ACC112 (cell line): ENCODE results near the gene CIRBP.

ENCODE experiments used
- H2AFZ ChIP-seq: fragments of 200-600 bp; sonication (generic); one replicate; pipeline ENCODE4 v1.6.0; 2017; ENCODE audit warnings: antibody characterized with exemption, low read length; ENCODE audit not compliant: unreplicated experiment
- H3K27ac ChIP-seq: fragments of 200-600 bp; sonication (generic); 2 replicates; pipeline ENCODE4 v1.5.1; 2014; ENCODE audit warnings: low read depth, mild to moderate bottlenecking, antibody characterized with exemption, low read length, moderate library complexity
- H3K27me3 ChIP-seq: fragments of 200-600 bp; sonication (generic); 2 replicates; pipeline ENCODE4 v1.6.1; 2014; ENCODE audit warnings: mild to moderate bottlenecking, antibody characterized with exemption, low read length, moderate library complexity, mixed read lengths; ENCODE audit not compliant: insufficient read depth
- H3K36me3 ChIP-seq: fragments of 200-600 bp; sonication (generic); 2 replicates; pipeline ENCODE4 v1.6.1; 2016; ENCODE audit warnings: mild to moderate bottlenecking, antibody characterized with exemption, low read length, moderate library complexity, mixed read lengths; ENCODE audit not compliant: insufficient read depth
- H3K4me1 ChIP-seq: fragments of 200-600 bp; sonication (generic); one replicate; pipeline ENCODE4 v1.6.1; 2016; ENCODE audit warnings: low read length, mixed read lengths; ENCODE audit not compliant: insufficient read depth, unreplicated experiment, control insufficient read depth
- H3K4me3 ChIP-seq: fragments of 200-600 bp; sonication (generic); 2 replicates; pipeline ENCODE4 v1.5.1; 2014; ENCODE audit warnings: mild to moderate bottlenecking, low read depth, low read length
- H3K79me2 ChIP-seq: fragments of 200-600 bp; sonication (generic); one replicate; pipeline ENCODE4 v1.6.0; 2016; ENCODE audit warnings: low read length; ENCODE audit not compliant: control insufficient read depth, unreplicated experiment, insufficient read depth

Gene CIRBP

DNA sequence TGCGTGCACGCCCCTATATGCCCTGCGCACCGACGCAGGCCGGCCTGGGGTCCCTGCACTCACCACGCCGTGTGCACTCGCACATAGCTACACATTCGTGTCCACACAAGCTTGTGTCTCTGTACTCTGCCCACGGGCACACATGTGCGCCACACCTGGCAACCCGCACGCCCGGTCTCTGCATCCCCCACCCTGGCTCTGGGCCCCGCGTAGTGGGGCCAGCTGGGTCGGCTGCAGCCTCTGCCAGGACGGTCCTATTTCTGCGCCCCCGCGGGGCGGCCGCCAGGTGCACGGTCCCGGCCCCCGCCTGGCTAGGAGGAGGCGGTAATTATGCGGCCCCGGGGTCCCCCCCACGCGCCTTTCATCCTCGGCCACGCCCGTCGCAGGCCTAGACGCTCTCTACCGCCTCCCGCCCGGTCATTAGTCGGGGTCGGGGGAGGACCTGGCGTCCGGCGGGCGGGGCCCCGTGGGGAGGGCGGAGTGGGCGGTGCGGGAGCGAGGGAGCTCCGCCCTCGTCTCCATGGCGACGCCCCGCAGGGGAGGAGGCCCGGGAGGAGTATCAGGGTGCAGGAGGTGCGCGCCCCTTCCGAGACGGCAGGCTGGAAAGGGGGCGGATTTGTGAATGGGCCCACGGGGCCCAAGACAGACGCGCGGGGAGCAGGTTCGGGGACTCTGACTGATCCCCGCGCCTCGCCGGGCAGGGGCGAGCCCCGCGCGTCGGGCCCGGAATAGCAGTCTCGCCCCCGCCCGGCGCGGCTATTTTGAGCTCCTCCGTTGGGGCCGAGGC, 2.8 kb upstream of the CIRBP start:
- Histone ChIP-seq H3K27me3 (no peaks in the 10 kb centered on the region), H3K4me3 (peak overlapping the region; percentile 78), H3K79me2 (peaks cover 16% of the 10 kb centered on the region), H3K36me3 (0 out of 2 replicates have a peak, but pooled peaks cover 7% of the 10 kb centered on the region), H3K4me1 (peaks cover 61% of the 10 kb centered on the region), H2AFZ (no peak overlapping the region), H3K27ac (peak overlapping the region; percentile 97)

DNA sequence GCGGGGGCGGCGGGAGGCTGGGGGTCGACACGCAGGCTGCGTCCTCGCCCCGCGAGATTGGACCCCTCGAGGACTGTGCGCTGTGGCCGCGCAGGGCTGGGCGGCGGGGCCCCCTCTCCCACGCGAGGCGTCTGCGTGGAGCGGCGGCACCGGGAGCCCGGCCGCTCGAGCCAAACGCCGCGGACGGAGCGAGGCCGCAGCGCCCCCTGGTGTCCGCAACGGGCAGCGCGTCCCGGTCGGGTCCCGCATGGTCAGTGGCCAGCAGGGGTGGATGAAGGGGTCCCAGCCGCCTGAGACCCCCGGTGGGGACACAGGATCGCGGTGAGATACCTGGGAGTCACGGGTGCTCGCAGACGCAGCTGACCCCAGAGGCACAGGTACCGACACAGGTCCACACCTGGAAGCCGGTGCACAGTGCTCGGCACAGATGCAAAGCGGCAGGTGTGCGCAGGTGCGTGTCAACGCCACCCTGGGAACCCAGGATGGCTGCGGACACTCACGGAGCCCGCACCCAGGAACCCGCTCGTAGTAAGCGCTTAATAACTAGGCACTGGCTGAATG, 2.1 kb upstream of the CIRBP start:
- peak overlapping the region; percentile 97 for H3K27ac ChIP-seq
- no peak overlapping the region for H2AFZ ChIP-seq
- peaks cover 23% of the 10 kb centered on the region for H3K79me2 ChIP-seq
- no peaks in the 10 kb centered on the region for H3K27me3 ChIP-seq
- H3K36me3 ChIP-seq, result peaks cover 8% of the 10 kb centered on the region; the same call in 1 of the 2 replicates
- peak overlapping the region; percentile 78 for H3K4me3 ChIP-seq
- H3K4me1 ChIP-seq, result peaks cover 59% of the 10 kb centered on the region

- Histone ChIP-seq H3K27ac (peak overlapping the region; percentile 98; the same call in 1 of the 2 replicates), H3K36me3 (peaks cover 15% of the 10 kb centered on the region; the same call in 1 of the 2 replicates), H3K79me2 (peaks cover 30% of the 10 kb centered on the region), H3K4me3 (peak overlapping the region; percentile 78), H3K27me3 (no peaks in the 10 kb centered on the region), H3K4me1 (peaks cover 53% of the 10 kb centered on the region), H2AFZ (no peak overlapping the region)
Observed at GRCh38 chr19:1267477-1268225, 1.5 kb upstream of the CIRBP start.

GRCh38 chr19:1268226-1269064, 687 bp upstream of the CIRBP start:
- Histone ChIP-seq H3K4me3 (peak overlapping the region; percentile 78), H3K36me3 (peaks cover 22% of the 10 kb centered on the region; the same call in 1 of the 2 replicates), H2AFZ (no peak overlapping the region), H3K27me3 (no peaks in the 10 kb centered on the region), H3K79me2 (peaks cover 38% of the 10 kb centered on the region), H3K27ac (peak overlapping the region; percentile 98), H3K4me1 (peaks cover 46% of the 10 kb centered on the region)

GRCh38 chr19:1269478-1270212, 513 bp downstream of the CIRBP start:
- Histone ChIP-seq H3K27ac (peak overlapping the region; percentile 98), H3K4me1 (peaks cover 51% of the 10 kb centered on the region), H3K4me3 (peak overlapping the region; percentile 93), H2AFZ (no peak overlapping the region), H3K79me2 (peaks cover 49% of the 10 kb centered on the region), H3K27me3 (no peaks in the 10 kb centered on the region), H3K36me3 (peaks cover 29% of the 10 kb centered on the region; the same call in 1 of the 2 replicates)

GRCh38 chr19:1270213-1270853, 1.2 kb downstream of the CIRBP start:
- Histone ChIP-seq H3K4me1 (peaks cover 48% of the 10 kb centered on the region), H3K27ac (peak overlapping the region; percentile 98), H3K4me3 (peak overlapping the region; percentile 93), H3K36me3 (peaks cover 29% of the 10 kb centered on the region; the same call in 1 of the 2 replicates), H3K27me3 (no peaks in the 10 kb centered on the region), H3K79me2 (peaks cover 49% of the 10 kb centered on the region), H2AFZ (no peak overlapping the region)

DNA sequence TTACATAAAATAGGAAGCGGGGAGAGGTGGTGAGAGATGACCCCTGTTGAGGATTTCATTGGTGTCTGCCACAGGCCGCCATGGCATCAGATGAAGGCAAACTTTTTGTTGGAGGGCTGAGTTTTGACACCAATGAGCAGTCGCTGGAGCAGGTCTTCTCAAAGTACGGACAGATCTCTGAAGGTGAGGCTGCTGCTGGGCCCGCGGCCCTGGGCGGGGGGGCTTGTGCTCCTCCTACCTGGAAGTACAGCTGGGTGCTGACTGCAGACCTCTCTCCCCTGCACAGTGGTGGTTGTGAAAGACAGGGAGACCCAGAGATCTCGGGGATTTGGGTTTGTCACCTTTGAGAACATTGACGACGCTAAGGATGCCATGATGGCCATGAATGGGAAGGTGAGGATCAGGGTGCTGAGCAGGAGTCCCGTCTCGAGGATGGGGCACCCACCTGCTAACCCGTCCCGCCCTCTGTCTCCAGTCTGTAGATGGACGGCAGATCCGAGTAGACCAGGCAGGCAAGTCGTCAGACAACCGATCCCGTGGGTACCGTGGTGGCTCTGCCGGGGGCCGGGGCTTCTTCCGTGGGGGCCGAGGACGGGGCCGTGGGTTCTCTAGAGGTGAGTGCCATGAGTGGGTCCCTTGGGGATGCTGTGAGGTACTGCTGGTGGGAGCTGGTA, 1.9 kb downstream of the CIRBP start:
- peaks cover 45% of the 10 kb centered on the region for H3K4me1 ChIP-seq
- H3K27ac ChIP-seq, result peak overlapping the region; percentile 98
- H3K4me3 ChIP-seq, result peak overlapping the region; percentile 93
- no peaks in the 10 kb centered on the region for H3K27me3 ChIP-seq
- H2AFZ ChIP-seq, result no peak overlapping the region
- H3K79me2 ChIP-seq, result peaks cover 49% of the 10 kb centered on the region
- H3K36me3 ChIP-seq, result peaks cover 29% of the 10 kb centered on the region; the same call in 1 of the 2 replicates

DNA sequence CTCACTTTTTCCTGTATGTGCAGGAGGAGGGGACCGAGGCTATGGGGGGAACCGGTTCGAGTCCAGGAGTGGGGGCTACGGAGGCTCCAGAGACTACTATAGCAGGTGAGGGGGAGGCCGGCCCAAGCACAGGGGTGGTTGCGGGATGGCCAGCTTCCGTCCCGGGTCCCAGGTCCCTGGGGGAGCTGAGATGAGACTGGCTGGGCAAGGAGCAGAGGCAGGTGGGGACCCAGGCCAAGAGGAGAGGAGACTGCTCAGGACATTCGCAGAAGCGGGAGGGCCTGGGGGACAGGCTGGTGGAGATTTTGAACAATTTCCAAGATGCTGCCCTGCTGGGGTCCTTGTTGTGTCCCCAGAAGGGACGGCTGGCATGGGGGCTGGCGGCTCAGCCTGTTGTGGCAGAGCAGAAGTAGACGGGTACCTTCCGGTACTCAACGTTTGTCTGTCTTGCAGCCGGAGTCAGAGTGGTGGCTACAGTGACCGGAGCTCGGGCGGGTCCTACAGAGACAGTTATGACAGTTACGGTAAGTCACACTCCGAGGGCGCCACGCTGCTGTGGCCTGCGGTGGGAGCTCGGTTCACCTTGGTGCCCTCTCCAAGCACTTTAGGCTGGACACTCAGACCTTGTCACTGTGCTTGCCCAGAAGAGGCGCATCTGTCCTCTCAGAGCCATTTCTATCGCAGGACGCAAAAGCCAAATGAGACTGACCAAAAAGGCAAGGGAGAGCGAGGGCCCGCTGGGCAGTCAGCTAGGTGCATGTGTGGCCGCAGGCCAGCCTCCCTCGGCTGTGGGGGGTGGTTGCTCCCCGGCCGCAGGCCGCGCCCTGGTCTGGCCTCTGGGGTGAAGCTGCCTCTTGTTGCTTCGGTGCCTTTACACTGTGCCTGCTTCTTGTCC, 2.6 kb downstream of the CIRBP start:
- Histone ChIP-seq H3K27me3 (no peaks in the 10 kb centered on the region), H3K36me3 (peaks cover 29% of the 10 kb centered on the region; the same call in 1 of the 2 replicates), H2AFZ (no peak overlapping the region), H3K27ac (no peak overlapping the region), H3K79me2 (peaks cover 57% of the 10 kb centered on the region), H3K4me1 (peaks cover 45% of the 10 kb centered on the region), H3K4me3 (peak overlapping the region; percentile 93; the same call in 1 of the 2 replicates)
